ENCODE measurements around the gene USP2. TPM values are rescaled to one million over a fixed set of nuclear protein-coding genes. Genes with fewer than 3 reads are reported as not detected.
A peak's percentile ranks its signal among the peaks of the same experiment; 100 is the strongest.

USP2 gene
- total RNA-seq, 1 experiment from 2014 or later, result 5.7 TPM

- H3K4me3 Mint-ChIP-seq, result peak overlapping the region in 1 of 2 experiments; percentile 22; a peak in 1 of 5 replicates
- peak overlapping the region in 2 of 3 experiments; percentile 5 to 7; a peak in 1 of 7 replicates for H3K27ac Mint-ChIP-seq
- no peak overlapping the region for H2AK5ac ChIP-seq (ENCODE audit: insufficient read length, low read length)
- H4K20me1 ChIP-seq (ENCODE audit: control insufficient read depth, insufficient read depth, insufficient read length), result no peaks in the 10 kb centered on the region
- H3T11ph ChIP-seq (ENCODE audit: low read length), result no peak overlapping the region
- H3K4ac ChIP-seq (ENCODE audit: low read depth, low read length), result no peak overlapping the region
- no peak overlapping the region for H2BK120ac ChIP-seq (ENCODE audit: low read depth, low read length, poor library complexity, severe bottlenecking)
- no peak overlapping the region for H3K27ac ChIP-seq (ENCODE audit: insufficient read length, low read depth, low read length)
- no peak overlapping the region for H4K8ac ChIP-seq (replicated peaks; ENCODE audit: insufficient read length, low read depth, low read length)
- no peak overlapping the region for H4K91ac ChIP-seq (ENCODE audit: insufficient read length, low read depth, low read length)
- no peaks in the 10 kb centered on the region; a peak in 2 of 5 replicates for H3K9me3 Mint-ChIP-seq
- no CpG with 5 or more reads among the region's 2 CpGs for WGBS (ENCODE audit: extremely low coverage, insufficient read length, low lambda C conversion rate)
- peaks cover 10 to 25% (median 22%) of the 10 kb centered on the region in 3 experiments for H3K36me3 Mint-ChIP-seq (ENCODE audit: insufficient read depth in 1 of 3, low read depth in 3 of 3)
- H3K18ac ChIP-seq (ENCODE audit: insufficient read length, low read depth, low read length), result no peak overlapping the region
- H2BK12ac ChIP-seq (ENCODE audit: insufficient read length, low read depth, low read length), result no peak overlapping the region
- H3K4me1 ChIP-seq (ENCODE audit: insufficient read depth, low read length), result peaks cover 21% of the 10 kb centered on the region
- H3K56ac ChIP-seq (ENCODE audit: insufficient read length, low read depth, low read length), result no peak overlapping the region
- no peaks in the 10 kb centered on the region for H3K79me1 ChIP-seq (ENCODE audit: insufficient read depth, low read depth, low read length, poor library complexity, severe bottlenecking)
- H3K79me2 ChIP-seq (ENCODE audit: insufficient read depth, low read length), result peaks cover 8% of the 10 kb centered on the region; the same call in 1 of the 2 replicates
- no peaks in the 10 kb centered on the region for H3K9me3 ChIP-seq (ENCODE audit: control insufficient read depth, low read depth, low read length)
- peaks cover 3% of the 10 kb centered on the region for H3K23me2 ChIP-seq (ENCODE audit: insufficient read length, low read depth, low read length, poor library complexity, severe bottlenecking)
- H2BK5ac ChIP-seq (ENCODE audit: insufficient read length, low read length), result no peak overlapping the region
- H2BK15ac ChIP-seq (ENCODE audit: low read depth, low read length), result no peak overlapping the region
- no peak for DNase-seq
- peaks cover 55 to 59% of the 10 kb centered on the region in 2 experiments for H3K4me1 Mint-ChIP-seq
- TF ChIP-seq CTCF (conservative IDR thresholded peaks at IDR 0.05), result no peak
- no peak overlapping the region for H4K5ac ChIP-seq (ENCODE audit: insufficient read length, low read depth, low read length)
- H2BK20ac ChIP-seq (ENCODE audit: low read depth, low read length, poor library complexity, severe bottlenecking), result no peak overlapping the region
- no peak overlapping the region for H3K9ac ChIP-seq (ENCODE audit: extremely low read depth, insufficient read length, low read length)
- H2AFZ ChIP-seq (ENCODE audit: low read length), result no peak overlapping the region
- H3K14ac ChIP-seq (ENCODE audit: insufficient read depth, low read length), result no peak overlapping the region
- H3K27me3 ChIP-seq (ENCODE audit: insufficient read depth, low read length), result no peaks in the 10 kb centered on the region
- peaks cover 9% of the 10 kb centered on the region for H3K27me3 Mint-ChIP-seq (ENCODE audit: low read depth)
- H3K23ac ChIP-seq (ENCODE audit: insufficient read length, low read depth, low read length), result no peak overlapping the region
- H3K4me2 ChIP-seq (ENCODE audit: insufficient read depth, insufficient read length, low read length), result no peak overlapping the region
Observed at GRCh38 chr11:119424775-119425174, 43.3 kb upstream of the USP2 start.
